Subcutaneous adipose tissue (tissue), 4 donors: Measurements from ENCODE around the gene C1orf174. TPM values are rescaled to one million over a fixed set of nuclear protein-coding genes. Genes with fewer than 3 reads are reported as not detected.

ENCODE experiments used
- total RNA-seq, 4 donors: library from RNA; depleted of rRNA; stranded (reverse); fragments of >200 nt; gene quantifications; one replicate each; pipeline ENCODE4 v1.1.0, GENCODE V29; 2016
- TF ChIP-seq, protein P1 (sequence below): fragments of 450-650 bp; IDR thresholded peaks from one replicate; pipeline ENCODE4 v1.5.1; 2016; ENCODE audit warnings: low read depth, mild to moderate bottlenecking, control low read depth, antibody characterized with exemption, moderate library complexity

C1orf174 gene
- total RNA-seq, 4 donors from 2014 or later: 17.0 to 21.4 (median 18.0) TPM

DNA sequence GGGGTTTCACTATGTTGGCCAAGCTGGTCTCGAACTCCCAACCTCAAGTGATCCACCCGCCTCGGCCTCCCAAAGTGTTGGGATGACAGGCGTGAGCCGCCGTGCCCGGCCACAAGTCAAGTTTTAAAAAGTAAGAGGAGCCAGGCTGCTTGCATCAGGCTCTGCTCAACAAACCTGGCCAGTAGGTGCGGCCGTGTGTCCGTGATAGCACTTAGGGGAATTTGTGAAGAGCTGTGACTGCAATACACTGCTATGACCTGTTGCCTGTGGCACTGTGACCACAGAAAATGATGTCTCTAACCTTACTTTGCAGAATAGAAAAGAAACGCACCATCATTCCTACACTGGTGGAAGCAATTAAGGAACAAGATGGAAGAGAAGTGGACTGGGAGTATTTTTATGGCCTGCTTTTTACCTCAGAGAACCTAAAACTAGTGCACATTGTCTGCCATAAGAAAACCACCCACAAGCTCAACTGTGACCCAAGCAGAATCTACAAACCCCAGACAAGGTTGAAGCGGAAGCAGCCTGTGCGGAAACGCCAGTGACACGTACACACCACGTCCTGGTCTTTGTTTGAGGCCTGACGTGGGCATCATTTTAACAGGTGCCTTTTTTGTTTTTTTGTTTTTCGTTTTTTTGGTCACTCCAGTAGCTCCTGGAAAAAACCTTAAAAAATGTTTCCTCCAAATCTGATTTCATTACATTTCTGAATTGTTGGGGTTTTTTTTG is 16.7 kb downstream of the C1orf174 start:
- TF ChIP-seq, protein P1, sequence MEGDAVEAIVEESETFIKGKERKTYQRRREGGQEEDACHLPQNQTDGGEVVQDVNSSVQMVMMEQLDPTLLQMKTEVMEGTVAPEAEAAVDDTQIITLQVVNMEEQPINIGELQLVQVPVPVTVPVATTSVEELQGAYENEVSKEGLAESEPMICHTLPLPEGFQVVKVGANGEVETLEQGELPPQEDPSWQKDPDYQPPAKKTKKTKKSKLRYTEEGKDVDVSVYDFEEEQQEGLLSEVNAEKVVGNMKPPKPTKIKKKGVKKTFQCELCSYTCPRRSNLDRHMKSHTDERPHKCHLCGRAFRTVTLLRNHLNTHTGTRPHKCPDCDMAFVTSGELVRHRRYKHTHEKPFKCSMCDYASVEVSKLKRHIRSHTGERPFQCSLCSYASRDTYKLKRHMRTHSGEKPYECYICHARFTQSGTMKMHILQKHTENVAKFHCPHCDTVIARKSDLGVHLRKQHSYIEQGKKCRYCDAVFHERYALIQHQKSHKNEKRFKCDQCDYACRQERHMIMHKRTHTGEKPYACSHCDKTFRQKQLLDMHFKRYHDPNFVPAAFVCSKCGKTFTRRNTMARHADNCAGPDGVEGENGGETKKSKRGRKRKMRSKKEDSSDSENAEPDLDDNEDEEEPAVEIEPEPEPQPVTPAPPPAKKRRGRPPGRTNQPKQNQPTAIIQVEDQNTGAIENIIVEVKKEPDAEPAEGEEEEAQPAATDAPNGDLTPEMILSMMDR: no peak

DNA sequence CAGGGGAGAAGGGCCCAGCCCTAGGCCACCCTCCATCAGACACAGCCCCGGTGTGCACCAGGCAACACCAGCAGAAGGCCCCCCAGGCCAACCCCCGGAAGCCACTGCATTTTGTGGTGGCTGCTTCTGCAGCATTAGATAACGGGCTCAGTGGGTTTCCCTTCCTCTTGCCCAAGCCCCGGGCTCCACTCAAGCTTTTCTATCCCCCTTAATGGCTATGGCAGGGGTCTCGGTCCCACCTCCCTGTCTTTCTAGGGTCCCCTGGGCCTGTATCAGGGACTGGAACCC is 18.9 kb downstream of the C1orf174 start:
- TF ChIP-seq, protein P1: no peak

- TF ChIP-seq, protein P1: no peak
Measured at GRCh38 chr1:3880429-3881192, 19.5 kb downstream of the C1orf174 start.

DNA sequence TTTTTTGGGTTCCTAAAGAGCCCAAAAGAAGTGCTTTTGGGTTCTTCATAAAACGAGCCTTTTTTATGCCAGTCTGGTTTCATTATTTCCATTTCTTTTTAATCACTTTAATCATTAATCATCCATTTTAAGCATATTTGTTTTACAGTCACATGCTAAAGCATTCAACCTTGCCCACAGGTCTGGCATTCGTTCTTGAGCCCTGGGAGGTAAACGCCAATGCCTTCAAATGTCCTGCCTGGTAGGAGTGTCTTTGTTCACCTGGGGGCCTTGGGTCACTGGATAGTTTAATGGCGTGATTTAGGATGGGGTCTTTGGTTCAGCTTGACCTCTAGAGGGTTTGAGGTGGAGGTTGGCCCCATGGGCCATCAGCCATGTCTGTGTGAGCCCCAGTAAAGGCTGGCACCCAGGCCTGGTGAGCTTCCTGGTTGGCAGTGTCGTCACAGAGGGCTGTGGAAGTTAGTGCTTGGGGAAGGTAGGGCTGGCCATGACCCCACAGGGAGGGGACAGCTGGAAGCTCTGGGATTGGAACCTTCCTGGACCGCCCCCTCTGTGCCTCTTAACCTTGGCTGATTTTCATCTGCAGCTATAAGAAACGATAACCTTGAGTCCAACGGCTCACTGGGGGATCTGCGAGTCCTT is 20.2 kb downstream of the C1orf174 start:
- TF ChIP-seq, protein P1: no peak

DNA sequence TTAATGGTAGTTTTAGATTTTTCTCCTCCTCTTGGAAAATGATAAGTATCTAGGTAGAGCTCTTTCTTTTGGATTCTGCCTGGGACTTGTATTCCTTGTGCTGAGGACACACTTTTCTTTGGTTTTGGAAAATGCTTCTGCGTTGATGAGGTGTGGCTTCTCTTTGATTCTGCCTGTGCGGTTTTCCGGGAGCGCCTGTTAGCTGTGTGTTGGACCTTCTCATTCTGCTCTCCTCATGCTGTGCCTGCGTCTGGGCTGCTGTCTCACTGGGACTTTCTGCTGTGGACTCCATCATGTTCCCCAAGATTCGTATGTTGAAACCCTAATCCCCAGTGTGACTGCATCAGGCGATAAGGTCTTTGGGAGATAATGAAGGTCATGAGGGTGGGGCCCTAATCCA is 21.0 kb downstream of the C1orf174 start:
- TF ChIP-seq, protein P1: no peak

DNA sequence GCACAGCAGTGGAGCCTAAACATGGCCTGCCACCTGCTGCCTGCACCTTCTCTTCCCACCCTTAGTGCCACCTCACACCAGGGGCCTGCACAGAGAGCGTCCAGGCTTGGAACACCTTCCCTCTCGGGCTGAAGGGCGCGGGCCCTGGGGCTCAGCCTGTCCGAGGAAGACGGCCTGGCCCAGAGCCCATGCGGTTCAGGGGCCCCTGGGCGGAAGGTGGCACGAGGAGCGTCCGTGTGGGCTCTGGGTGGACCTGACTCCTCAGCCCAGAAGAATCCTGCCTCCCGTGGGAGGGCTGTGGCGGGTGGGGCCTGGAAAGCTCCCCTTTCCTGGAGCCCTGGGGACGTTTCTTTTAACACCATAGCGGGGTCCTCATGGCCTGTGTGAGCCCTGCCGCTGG is 23.4 kb downstream of the C1orf174 start:
- TF ChIP-seq, protein P1: no peak

DNA sequence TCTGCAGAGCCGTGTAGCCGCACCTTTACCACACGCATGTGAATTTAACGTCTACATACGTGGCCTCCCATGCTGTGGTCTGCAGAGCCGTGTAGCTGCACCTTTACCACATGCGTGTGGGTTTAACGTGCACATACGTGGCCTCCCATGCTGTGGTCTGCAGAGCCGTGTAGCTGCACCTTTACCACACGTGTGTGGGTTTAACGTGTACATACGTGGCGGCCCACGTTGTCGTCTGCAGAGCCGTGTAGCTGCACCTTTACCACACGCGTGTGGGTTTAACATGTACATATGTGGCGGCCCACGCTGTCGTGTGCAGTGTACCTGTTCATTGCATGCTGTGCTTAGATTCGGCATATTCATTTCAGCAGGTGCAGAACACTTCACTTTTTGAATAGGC is 25.3 kb downstream of the C1orf174 start:
- TF ChIP-seq, protein P1: no peak
